Gastroesophageal sphincter (tissue), 3 donors: ENCODE measurements around the gene MIF4GD.

Source experiments
- CTCF ChIP-seq, 4 experiments: fragments of 200-600 bp in 2 of 4; fragments of 450-650 bp in 2 of 4; sonication (generic) in 1 of 4; IDR thresholded peaks; one replicate each; pipeline ENCODE4 v1.5.1; 2017 to 2019; ENCODE audit warnings: antibody characterized with exemption in 4 of 4, mild to moderate bottlenecking in 2 of 4, moderate library complexity in 2 of 4
- POLR2AphosphoS5 ChIP-seq: sonication (generic); formaldehyde crosslinking; IDR thresholded peaks from one replicate; pipeline ENCODE4 v1.6.1; 2017; ENCODE audit warnings: antibody characterized with exemption

- TF ChIP-seq CTCF (IDR thresholded peaks at IDR 0.05) (peak in 2 of 4 experiments; percentile 10 to 14), POLR2AphosphoS5 (peak; percentile 60)
Observed at GRCh38 chr17:75261336-75262111, 9.5 kb downstream of the MIF4GD start, which contains the start of the genes GGA3 and MRPS7.
